B cell (primary cell): ENCODE data around the gene FOXS1. TPM values are rescaled to one million over a fixed set of nuclear protein-coding genes. Genes with fewer than 3 reads are reported as not detected.

ENCODE experiments used
- ATAC-seq: fragments of 200-7000 bp; cut with Tn5 transposase; one replicate; pipeline ENCODE4 v1.10.0; 2021; ENCODE audit warnings: low read depth, mild to moderate bottlenecking, moderate number of reproducible peaks, moderate library complexity
- CTCF ChIA-PET: fragments of 350-600 bp; sonication (Branson Sonifier 250); formaldehyde crosslinking; loops from one replicate; lab custom pipeline; 2021; ENCODE audit warnings: antibody characterized with exemption, inconsistent platforms; lab: Charles Lee
- POLR2A ChIA-PET: fragments of 350-600 bp; sonication (Branson Sonifier 250); formaldehyde crosslinking; loops from one replicate; lab custom pipeline; 2021; ENCODE audit warnings: antibody characterized with exemption; lab: Charles Lee
- DNase-seq: peaks from one replicate; pipeline ENCODE4 v3.0.0; 2013
- H2AFZ ChIP-seq: 2 replicates; pipeline ENCODE4 v1.6.1; 2012; ENCODE audit warnings: mild to moderate bottlenecking, low read depth, low read length; ENCODE audit not compliant: insufficient read depth, poor library complexity, severe bottlenecking
- H3K27ac ChIP-seq, 2 donors: 1 replicate in 1 of 2; 2 replicates in 1 of 2; pipeline ENCODE4 v1.5.1; 2012 to 2013; ENCODE audit warnings: low read length in 2 of 2, mild to moderate bottlenecking in 2 of 2, moderate library complexity in 1 of 2
- H3K27me3 ChIP-seq, 4 experiments: fragments of 200-600 bp in 1 of 4; sonication (generic) in 1 of 4; replicated peaks in 1 of 4; 1 replicate in 2 of 4; 2 replicates in 2 of 4; pipeline versions ENCODE4 v1.6.1 to v1.7.0; 2013 to 2016; ENCODE audit warnings: low read length in 3 of 4, mild to moderate bottlenecking in 2 of 4, mixed read lengths in 1 of 4, moderate library complexity in 1 of 4; ENCODE audit not compliant: insufficient read depth in 4 of 4, control insufficient read depth in 3 of 4; ENCODE audit errors: control extremely low read depth in 1 of 4
- H3K36me3 ChIP-seq, 2 experiments: replicated peaks in 1 of 2; 1 replicate in 1 of 2; 2 replicates in 1 of 2; pipeline versions ENCODE4 v1.6.1 to v1.7.1; 2013; ENCODE audit warnings: low read length in 1 of 2; ENCODE audit not compliant: insufficient read depth in 2 of 2, control insufficient read depth in 1 of 2; ENCODE audit errors: control extremely low read depth in 1 of 2, extremely low read depth in 1 of 2
- H3K4me1 ChIP-seq, 2 donors: fragments of 200-600 bp in 1 of 2; sonication (generic) in 1 of 2; 1 replicate in 1 of 2; 2 replicates in 1 of 2; pipeline versions ENCODE4 v1.5.1 to v1.6.1; 2013 to 2017; ENCODE audit warnings: low read length in 2 of 2; ENCODE audit not compliant: control insufficient read depth in 2 of 2, insufficient read depth in 2 of 2
- H3K4me2 ChIP-seq: replicated peaks from 2 replicates; pipeline ENCODE3; 2012; ENCODE audit warnings: mild to moderate bottlenecking, low read depth, low read length; ENCODE audit not compliant: poor library complexity, severe bottlenecking
- H3K4me3 ChIP-seq, 5 experiments: fragments of 200-600 bp in 1 of 5; sonication (generic) in 1 of 5; 1 replicate in 3 of 5; 2 replicates in 2 of 5; pipeline versions ENCODE4 v1.5.1 to v1.7.0; 2011 to 2016; ENCODE audit warnings: low read length in 4 of 5, mild to moderate bottlenecking in 4 of 5, low read depth in 2 of 5, control low read depth in 1 of 5, moderate library complexity in 1 of 5; ENCODE audit not compliant: insufficient read depth in 1 of 5; ENCODE audit errors: control extremely low read depth in 1 of 5, extremely low read depth in 1 of 5
- H3K79me2 ChIP-seq: fragments of 200-600 bp; sonication (generic); one replicate; pipeline ENCODE4 v1.6.0; 2016; ENCODE audit warnings: low read length; ENCODE audit not compliant: control insufficient read depth, insufficient read depth
- H3K9ac ChIP-seq: fragments of 200-600 bp; sonication (generic); 2 replicates; pipeline ENCODE4 v1.6.1; 2017; ENCODE audit warnings: mild to moderate bottlenecking, low read length, moderate library complexity
- H3K9me3 ChIP-seq, 3 donors: one replicate each; pipeline versions ENCODE4 v1.6.1 to v1.7.1; 2013; ENCODE audit warnings: low read length in 2 of 3; ENCODE audit not compliant: control insufficient read depth in 2 of 3, insufficient read depth in 1 of 3; ENCODE audit errors: control extremely low read depth in 1 of 3
- H4K20me1 ChIP-seq: 2 replicates; pipeline ENCODE4 v1.6.0; 2012; ENCODE audit warnings: mild to moderate bottlenecking, low read length; ENCODE audit not compliant: insufficient read depth, control insufficient read depth, poor library complexity, severe bottlenecking
- H3K27ac Mint-ChIP-seq: one replicate; pipeline ENCODE4 v1.8.0; 2021; ENCODE audit warnings: mixed read lengths
- H3K27me3 Mint-ChIP-seq: one replicate; pipeline ENCODE4 v1.8.0; 2021; ENCODE audit warnings: mixed read lengths
- H3K4me1 Mint-ChIP-seq: one replicate; pipeline ENCODE4 v1.8.0; 2021; ENCODE audit warnings: mixed read lengths
- H3K4me3 Mint-ChIP-seq: one replicate; pipeline ENCODE4 v1.8.0; 2021; ENCODE audit warnings: mixed read lengths
- H3K9me3 Mint-ChIP-seq: one replicate; pipeline ENCODE4 v1.8.0; 2022; ENCODE audit warnings: mixed read lengths; ENCODE audit not compliant: insufficient read depth
- EZH2 ChIP-seq: IDR thresholded peaks from 2 replicates; pipeline ENCODE4 v1.6.1; 2012; ENCODE audit warnings: borderline replicate concordance, low read depth, mild to moderate bottlenecking, moderate library complexity, low read length; ENCODE audit not compliant: insufficient read depth, poor library complexity, severe bottlenecking
- WGBS: methylation state at CpG from one replicate; pipeline ENCODE4 v1.1.5; 2013; ENCODE audit warnings: missing lambda C conversion rate; ENCODE audit not compliant: insufficient coverage; 5-methylcytosine and 5-hydroxymethylcytosine counted together
- intact Hi-C: fragments of 100-400 bp; cut with micrococcal nuclease; formaldehyde crosslinking; loops from one replicate; pipeline ENCODE4 v1.10.0; 2022
- polyA plus RNA-seq: library from polyadenylated mRNA; depleted of rRNA; stranded (reverse); fragments of >200 nt; gene quantifications from 2 replicates; pipeline ENCODE4 v1.2.3, GENCODE V29; 2012
- total RNA-seq, 2 donors: library from RNA; stranded (reverse); fragments of 120-200 nt in 1 of 2; gene quantifications; 1 replicate in 1 of 2; 2 replicates in 1 of 2; pipeline versions ENCODE4 v1.2.3 to v1.2.4, GENCODE V29; 2013 to 2022
- TF ChIP-seq, protein P1 (sequence below): fragments of 200-600 bp; IDR thresholded peaks from one replicate; pipeline ENCODE4 v1.8.0; 2022; ENCODE audit warnings: antibody characterized with exemption, mild to moderate bottlenecking

Gene FOXS1
- total and polyA plus RNA-seq, 2 donors (not counting 1 experiment from before 2014, with no cell fraction given), result not detected

DNA sequence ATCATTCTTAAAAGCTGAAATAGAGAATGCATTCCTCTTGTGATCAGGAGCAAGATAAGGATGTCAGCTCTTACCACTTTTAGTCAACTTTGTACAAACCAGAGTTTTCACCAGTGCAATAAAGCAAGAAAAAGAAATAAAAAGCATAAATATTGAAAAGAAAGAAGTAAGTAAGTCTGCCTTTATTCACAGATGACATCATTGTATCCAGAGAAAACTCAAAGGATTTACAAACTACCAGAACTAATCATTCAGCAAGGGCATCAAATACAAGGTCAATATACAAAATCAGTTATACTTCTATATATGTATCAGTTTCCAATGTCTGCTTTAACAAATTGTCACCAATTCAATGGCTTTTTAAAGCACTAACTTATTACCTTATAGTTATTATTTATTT is 38.4 kb upstream of the FOXS1 start:
- H3K27ac Mint-ChIP-seq, result no peak overlapping the region
- H3K9ac ChIP-seq, result no peak overlapping the region
- intact Hi-C loops, result no loop called here

GRCh38 chr20:31881945-31882344 is 36.5 kb upstream of the FOXS1 start:
- Histone ChIP-seq H3K9me3 (no peaks in the 10 kb centered on the region), H4K20me1 (no peaks in the 10 kb centered on the region), H3K27me3 (no peaks in the 10 kb centered on the region), H2AFZ (no peak overlapping the region), H3K4me3 (no peak overlapping the region), H3K36me3 (no peaks in the 10 kb centered on the region), H3K27ac (no peak overlapping the region), H3K4me2 (no peak overlapping the region), H3K9ac (no peak overlapping the region), H3K4me1 (peaks cover 8 to 11% of the 10 kb centered on the region in 2 donors), H3K79me2 (no peaks in the 10 kb centered on the region)
- no peak overlapping the region for H3K27ac Mint-ChIP-seq
- intact Hi-C loops, result no loop called here
- 82% methylated on average over 5 of the region's 5 CpGs for whole genome bisulfite sequencing
- peaks cover 13% of the 10 kb centered on the region for H3K4me1 Mint-ChIP-seq
- ChIA-PET CTCF (interaction anchor here (0.5 to 1.0 kb wide), 2 partner anchors 10 to 22 kb away, joined by 3 read pairs; no protein-coding TSS in a partner anchor), POLR2A (no interaction called here)
- H3K9me3 Mint-ChIP-seq, result no peaks in the 10 kb centered on the region
- H3K27me3 Mint-ChIP-seq, result no peaks in the 10 kb centered on the region
- ATAC-seq, result no peak
- H3K4me3 Mint-ChIP-seq, result no peak overlapping the region
- no peak for TF ChIP-seq EZH2
- TF ChIP-seq, protein P1, sequence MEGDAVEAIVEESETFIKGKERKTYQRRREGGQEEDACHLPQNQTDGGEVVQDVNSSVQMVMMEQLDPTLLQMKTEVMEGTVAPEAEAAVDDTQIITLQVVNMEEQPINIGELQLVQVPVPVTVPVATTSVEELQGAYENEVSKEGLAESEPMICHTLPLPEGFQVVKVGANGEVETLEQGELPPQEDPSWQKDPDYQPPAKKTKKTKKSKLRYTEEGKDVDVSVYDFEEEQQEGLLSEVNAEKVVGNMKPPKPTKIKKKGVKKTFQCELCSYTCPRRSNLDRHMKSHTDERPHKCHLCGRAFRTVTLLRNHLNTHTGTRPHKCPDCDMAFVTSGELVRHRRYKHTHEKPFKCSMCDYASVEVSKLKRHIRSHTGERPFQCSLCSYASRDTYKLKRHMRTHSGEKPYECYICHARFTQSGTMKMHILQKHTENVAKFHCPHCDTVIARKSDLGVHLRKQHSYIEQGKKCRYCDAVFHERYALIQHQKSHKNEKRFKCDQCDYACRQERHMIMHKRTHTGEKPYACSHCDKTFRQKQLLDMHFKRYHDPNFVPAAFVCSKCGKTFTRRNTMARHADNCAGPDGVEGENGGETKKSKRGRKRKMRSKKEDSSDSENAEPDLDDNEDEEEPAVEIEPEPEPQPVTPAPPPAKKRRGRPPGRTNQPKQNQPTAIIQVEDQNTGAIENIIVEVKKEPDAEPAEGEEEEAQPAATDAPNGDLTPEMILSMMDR, result no peak
- no peak for DNase-seq

More for the DNA sequence above, 38.4 kb upstream of the FOXS1 start:
- Histone ChIP-seq H4K20me1 (no peaks in the 10 kb centered on the region), H3K4me3 (no peak overlapping the region), H3K27me3 (no peaks in the 10 kb centered on the region), H3K4me2 (no peak overlapping the region), H2AFZ (no peak overlapping the region), H3K79me2 (no peaks in the 10 kb centered on the region), H3K4me1 (peaks cover 8 to 11% of the 10 kb centered on the region in 2 donors), H3K9me3 (no peaks in the 10 kb centered on the region), H3K36me3 (no peaks in the 10 kb centered on the region), H3K27ac (no peak overlapping the region)
- Mint-ChIP-seq H3K9me3 (no peaks in the 10 kb centered on the region), H3K27me3 (no peaks in the 10 kb centered on the region), H3K4me3 (no peak overlapping the region), H3K4me1 (peaks cover 13% of the 10 kb centered on the region)
- no peak for ATAC-seq
- CTCF ChIA-PET, result no interaction called here
- no peak for DNase-seq
- POLR2A ChIA-PET, result no interaction called here
- TF ChIP-seq, protein P1, result no peak
- TF ChIP-seq EZH2, result no peak
